D341Med (cell line): ENCODE data around the gene POFUT2.

Experiments
- DNase-seq: peaks from one replicate; pipeline ENCODE4 v3.0.0; 2012; ENCODE audit warnings: low spot score

POFUT2 gene, protein sequence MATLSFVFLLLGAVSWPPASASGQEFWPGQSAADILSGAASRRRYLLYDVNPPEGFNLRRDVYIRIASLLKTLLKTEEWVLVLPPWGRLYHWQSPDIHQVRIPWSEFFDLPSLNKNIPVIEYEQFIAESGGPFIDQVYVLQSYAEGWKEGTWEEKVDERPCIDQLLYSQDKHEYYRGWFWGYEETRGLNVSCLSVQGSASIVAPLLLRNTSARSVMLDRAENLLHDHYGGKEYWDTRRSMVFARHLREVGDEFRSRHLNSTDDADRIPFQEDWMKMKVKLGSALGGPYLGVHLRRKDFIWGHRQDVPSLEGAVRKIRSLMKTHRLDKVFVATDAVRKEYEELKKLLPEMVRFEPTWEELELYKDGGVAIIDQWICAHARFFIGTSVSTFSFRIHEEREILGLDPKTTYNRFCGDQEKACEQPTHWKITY

DNA sequence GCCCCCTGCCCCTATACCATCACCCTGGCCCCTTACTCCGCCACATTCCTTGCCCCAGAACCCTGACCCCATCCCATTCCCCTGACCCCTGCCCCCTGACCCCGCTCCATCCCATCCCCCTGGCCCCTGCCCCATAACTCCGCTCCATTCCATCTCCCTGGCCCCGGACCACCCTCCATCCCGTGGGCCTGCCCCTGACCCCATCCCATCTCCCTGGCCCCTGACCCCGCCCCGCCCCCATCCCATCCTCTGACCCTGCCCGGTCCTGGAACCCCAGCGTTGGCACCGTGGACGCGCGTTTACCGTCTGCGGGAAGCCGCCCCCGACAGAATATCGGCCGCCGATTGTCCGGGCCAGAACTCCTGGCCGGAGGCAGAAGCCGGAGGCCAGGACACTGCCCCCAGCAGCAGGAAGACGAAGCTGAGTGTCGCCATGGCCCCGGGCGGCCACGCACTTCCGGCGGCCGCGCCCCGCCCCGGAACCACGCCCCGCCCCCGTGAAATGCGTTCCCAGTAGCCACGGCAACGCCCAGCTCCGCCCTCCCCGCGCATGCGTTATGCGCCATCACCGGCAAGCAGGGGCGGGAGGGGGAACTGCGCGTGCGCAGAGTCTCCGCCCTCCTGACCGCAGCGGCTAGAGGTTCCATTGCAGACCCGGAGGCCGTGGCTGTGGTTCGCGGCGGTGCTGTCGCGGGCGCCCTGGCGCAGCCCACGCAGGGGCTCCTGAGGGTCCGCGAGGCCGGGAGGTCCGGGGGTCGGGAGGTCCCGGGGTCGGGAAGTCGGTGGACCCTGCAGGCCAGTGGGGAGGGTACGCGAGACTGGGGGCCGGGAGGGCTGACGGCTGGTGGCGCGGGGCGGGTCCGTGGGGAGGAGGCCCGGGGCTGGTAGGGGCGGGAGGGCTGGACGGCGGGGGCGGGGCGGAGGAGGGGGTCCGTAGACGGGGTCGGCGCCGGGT, at the start of gene POFUT2:
Gene POFUT2, minus strand, starts transcription at position 458 of the 954 bp plus-strand sequence. Its CDS starts 24 bp downstream, at position 434.
- DNase-seq: peak; percentile 99

GRCh38 chr21:45336870-45337269, 49.2 kb upstream of the POFUT2 start:
- DNase-seq: no peak

- DNase-seq: no peak
These were observed 48.8 kb upstream of the POFUT2 start for GRCh38 chr21:45336535-45336810.

DNA sequence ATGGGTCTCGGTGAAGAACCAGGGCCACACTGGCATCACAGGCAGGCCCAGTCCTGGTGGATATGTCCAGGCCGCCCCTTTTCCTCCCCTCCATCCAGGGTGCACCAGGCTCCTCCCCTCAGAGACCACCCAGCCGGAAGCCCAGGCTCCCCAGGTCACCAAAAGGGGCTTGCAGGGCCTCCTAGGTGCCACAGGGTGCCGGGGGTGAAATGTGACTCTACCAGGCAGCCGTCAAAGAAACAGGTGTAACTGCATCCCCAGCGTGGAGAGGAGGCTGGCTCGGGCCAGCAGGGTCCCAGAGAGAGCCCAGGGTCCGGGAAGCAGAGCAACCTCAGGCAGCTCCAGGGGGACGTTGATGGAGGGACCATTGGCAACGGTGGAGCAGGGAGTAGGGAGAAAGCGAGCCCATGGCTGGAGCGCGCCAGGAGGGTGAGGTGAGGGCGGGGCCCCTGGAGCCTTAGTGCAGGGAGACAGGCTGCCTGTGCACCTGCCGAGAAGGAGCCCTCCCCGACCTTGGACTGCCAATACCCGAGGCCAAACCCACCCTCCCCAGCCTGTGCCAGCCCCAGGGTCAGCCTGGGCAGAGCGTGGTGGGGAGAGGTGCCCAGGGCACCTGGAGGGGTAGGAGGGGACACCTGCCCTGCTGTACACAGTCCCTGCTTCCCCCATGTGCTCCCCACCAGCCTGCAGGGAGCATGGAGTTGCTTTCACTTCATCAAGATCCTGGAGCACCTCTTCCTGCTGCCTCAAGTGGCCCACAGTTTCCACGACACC, 48.3 kb upstream of the POFUT2 start:
- no peak for DNase-seq

GRCh38 chr21:45335151-45335760, 47.6 kb upstream of the POFUT2 start:
- DNase-seq: no peak

GRCh38 chr21:45334591-45335081, 46.9 kb upstream of the POFUT2 start:
- no peak for DNase-seq

DNA sequence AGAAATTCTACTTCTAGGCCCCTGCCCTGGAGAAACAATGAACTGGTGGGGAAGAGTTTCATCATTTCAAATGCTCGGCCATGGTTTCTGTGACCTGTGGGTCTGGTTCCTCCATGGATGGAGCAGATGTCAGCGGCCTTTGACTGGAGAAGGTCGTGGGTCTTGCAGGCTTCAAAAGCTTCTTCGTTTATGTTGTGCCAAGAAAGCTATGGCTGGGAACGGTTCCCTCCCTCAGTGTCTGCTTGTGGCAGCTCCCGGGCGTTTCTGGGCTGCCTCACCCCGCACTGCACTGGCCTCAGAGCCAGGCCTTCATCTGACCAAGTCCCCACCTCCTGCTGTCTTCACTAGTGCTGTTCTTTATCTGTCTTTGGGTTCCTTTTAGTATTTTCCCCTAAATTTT, 46.4 kb upstream of the POFUT2 start:
- no peak for DNase-seq

- DNase-seq: no peak
These were observed 46.0 kb upstream of the POFUT2 start for GRCh38 chr21:45333583-45334121.

- no peak for DNase-seq
These were observed 45.4 kb upstream of the POFUT2 start for GRCh38 chr21:45332981-45333582.

DNA sequence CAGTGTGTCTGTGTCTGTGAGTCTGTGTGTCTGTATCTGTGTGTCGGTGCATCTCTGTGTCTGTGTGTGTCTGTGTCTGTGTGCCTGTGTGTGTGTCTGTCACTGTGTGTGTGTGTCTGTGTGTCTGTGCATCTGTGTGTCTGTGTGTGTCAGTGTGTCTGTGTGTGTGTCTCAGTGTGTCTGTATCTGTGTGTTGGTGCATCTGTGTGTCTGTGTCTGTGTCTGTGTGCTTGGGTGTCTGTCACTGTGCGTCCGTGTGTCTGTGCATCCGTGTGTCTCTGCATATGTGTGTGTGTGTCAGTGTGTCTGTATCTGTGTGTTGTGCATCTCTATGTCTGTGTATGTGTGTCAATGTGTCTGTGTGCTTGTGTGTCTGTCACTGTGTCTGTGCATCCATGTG, 44.7 kb upstream of the POFUT2 start:
- no peak for DNase-seq

GRCh38 chr21:45331531-45332147, 43.9 kb upstream of the POFUT2 start:
- DNase-seq: no peak

DNA sequence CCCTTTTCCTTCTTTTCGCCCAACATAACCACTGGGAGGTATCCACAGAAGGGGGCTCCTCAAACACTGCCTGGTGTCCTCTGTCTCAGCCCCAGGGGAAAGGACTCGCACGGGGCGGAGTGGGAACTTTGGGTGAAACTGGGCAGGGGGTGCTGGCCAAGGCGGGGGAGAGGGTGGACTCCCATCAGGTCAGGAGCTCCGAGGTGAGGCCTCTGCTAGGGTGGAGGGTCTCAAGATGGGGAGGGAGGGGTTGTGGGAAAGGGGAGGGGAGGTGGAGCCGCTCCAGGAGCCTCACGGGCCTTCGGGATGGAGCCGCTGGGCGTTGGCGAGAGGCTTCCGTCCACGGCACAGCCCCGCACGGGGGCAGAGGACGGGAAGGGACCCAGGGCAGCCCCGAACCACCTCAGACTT, 43.2 kb upstream of the POFUT2 start:
- DNase-seq: no peak

- no peak for DNase-seq
These were observed 42.5 kb upstream of the POFUT2 start for GRCh38 chr21:45330075-45330781.

GRCh38 chr21:45329261-45330074, 41.8 kb upstream of the POFUT2 start:
- DNase-seq: no peak

DNA sequence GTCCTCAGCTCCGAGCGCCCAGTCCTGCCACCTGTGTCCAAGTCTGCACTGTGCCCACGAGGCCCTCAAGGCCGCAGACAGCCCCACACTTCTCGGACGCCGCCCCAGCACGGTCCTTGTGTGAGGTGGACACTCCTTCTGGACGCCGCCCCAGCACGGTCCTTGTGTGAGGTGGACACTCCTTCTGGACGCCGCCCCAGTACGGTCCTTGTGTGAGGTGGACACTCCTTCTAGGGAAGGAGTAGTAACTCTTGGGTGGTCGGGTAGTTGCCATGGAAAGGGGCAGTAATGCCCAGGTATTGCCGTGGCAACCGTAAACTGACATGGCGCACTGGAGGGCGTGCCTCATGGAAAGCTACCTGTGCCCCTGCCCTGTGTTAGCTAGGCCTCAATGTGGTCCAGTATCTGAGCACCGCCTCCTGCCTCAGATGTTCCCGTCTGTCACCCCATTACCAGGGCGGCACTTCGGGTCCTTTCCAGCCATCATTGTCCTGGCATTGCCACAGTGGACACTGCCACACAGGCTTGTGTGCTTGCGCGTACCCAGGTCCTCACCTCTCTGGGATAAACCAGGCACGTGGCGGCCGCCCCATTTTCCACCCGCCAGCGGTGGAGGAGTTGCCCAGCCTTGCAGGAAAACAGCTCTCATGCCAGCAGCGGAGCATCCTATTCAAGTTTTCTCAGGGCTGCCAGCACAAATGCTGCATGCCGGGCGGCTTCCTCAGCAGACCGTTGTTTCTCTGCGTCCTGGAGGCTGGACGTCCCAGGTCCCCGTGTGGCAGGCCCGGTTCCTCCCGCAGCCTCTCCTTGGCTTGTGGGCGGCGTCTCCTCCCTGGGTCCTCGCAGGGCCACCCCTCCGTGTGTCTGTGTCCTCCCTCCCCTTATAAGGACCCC, 40.8 kb upstream of the POFUT2 start:
- no peak for DNase-seq

- DNase-seq: no peak
These were observed 39.9 kb upstream of the POFUT2 start for GRCh38 chr21:45327441-45328197.

- no peak for DNase-seq
These were observed 39.3 kb upstream of the POFUT2 start for GRCh38 chr21:45326891-45327440.
